IPS-NIHi11 (cell line): ENCODE measurements around the gene TSPAN5.
A peak's percentile ranks its signal among the peaks of the same experiment; 100 is the strongest.
"Not testable (repeated sequence)": the region's sequence is repeated elsewhere in the genome, so short reads cannot be mapped to it uniquely, and the experiment has no call there.

Source experiments
- DNase-seq: peaks from one replicate; pipeline ENCODE4 v3.0.0; 2012; ENCODE audit warnings: mixed read lengths, low spot score

Gene TSPAN5

GRCh38 chr4:98658287-98659105 is at the start of gene TSPAN5:
TSPAN5 (minus strand) TSS chr4:98658611.
- DNase-seq = peak; percentile 94

- DNase-seq = no peak
Observed at GRCh38 chr4:98706935-98707334, 48.5 kb upstream of the TSPAN5 start.

GRCh38 chr4:98706200-98706813 is 47.9 kb upstream of the TSPAN5 start:
- DNase-seq = no peak

- DNase-seq = not testable (repeated sequence)
Observed at GRCh38 chr4:98705586-98705985, 47.2 kb upstream of the TSPAN5 start.

GRCh38 chr4:98700656-98701055 is 42.2 kb upstream of the TSPAN5 start:
- no peak for DNase-seq

GRCh38 chr4:98694076-98694475 is 35.7 kb upstream of the TSPAN5 start:
- no peak for DNase-seq

GRCh38 chr4:98692411-98692810 is 34.0 kb upstream of the TSPAN5 start:
- DNase-seq = no peak

- DNase-seq = no peak
Observed at GRCh38 chr4:98691588-98691987, 33.2 kb upstream of the TSPAN5 start.

- DNase-seq = no peak
Observed at GRCh38 chr4:98689507-98690174, 31.2 kb upstream of the TSPAN5 start.

GRCh38 chr4:98688411-98689290 is 30.2 kb upstream of the TSPAN5 start:
- DNase-seq = no peak

GRCh38 chr4:98687876-98688275 is 29.5 kb upstream of the TSPAN5 start:
- DNase-seq = no peak

- DNase-seq = no peak
Observed at GRCh38 chr4:98686847-98687246, 28.4 kb upstream of the TSPAN5 start.

- no peak for DNase-seq
Observed at GRCh38 chr4:98686043-98686707, 27.8 kb upstream of the TSPAN5 start.

GRCh38 chr4:98685225-98686042 is 27.0 kb upstream of the TSPAN5 start:
- DNase-seq = no peak

GRCh38 chr4:98682719-98683118 is 24.3 kb upstream of the TSPAN5 start:
- DNase-seq = no peak

- DNase-seq = no peak
Observed at GRCh38 chr4:98680806-98681205, 22.4 kb upstream of the TSPAN5 start.

GRCh38 chr4:98679738-98680137 is 21.3 kb upstream of the TSPAN5 start:
- no peak for DNase-seq

- DNase-seq = no peak
Observed at GRCh38 chr4:98677799-98678198, 19.4 kb upstream of the TSPAN5 start.

- no peak for DNase-seq
Observed at GRCh38 chr4:98674404-98675173, 16.2 kb upstream of the TSPAN5 start.

GRCh38 chr4:98673978-98674377 is 15.6 kb upstream of the TSPAN5 start:
- no peak for DNase-seq
